Amygdala (tissue), 56 donors: ENCODE data around the gene HAPLN1.
"Not testable (repeated sequence)": the region's sequence is repeated elsewhere in the genome, so short reads cannot be mapped to it uniquely, and the experiment has no call there.

ENCODE experiments used
- DNase-seq, 56 donors: peaks; one replicate each; lab custom pipeline; 2025; lab: John Stamatoyannopoulos, UW

The HAPLN1 gene

GRCh38 chr5:83720836-83721537 is at the start of gene HAPLN1:
Gene HAPLN1, minus strand, starts transcription at chr5:83720855. Its CDS starts 47,332 bp downstream, at chr5:83673523.
- peak in 1 of 56 donors; percentile 1 for DNase-seq

GRCh38 chr5:83767409-83767992 is 46.8 kb upstream of the HAPLN1 start:
- DNase-seq, result no peak

DNA sequence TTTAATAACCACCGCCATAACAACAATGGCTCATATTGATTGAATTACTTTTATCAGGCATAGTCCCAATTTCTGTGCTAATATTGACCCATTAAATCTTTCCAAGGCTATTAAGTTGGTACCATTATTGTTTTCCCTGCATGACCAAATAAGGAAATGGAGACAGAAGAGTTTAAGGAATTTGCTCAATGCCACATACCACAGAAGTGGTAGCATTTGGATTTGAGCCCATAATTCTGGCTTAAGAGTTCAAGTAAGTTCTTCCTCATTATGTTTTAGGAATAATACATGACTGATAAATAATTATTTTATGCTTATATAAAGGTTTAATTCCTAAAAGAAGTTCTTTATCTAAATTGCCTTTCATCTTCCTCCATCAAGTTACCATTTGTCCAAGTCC is 43.4 kb upstream of the HAPLN1 start:
- DNase-seq, result no peak

- DNase-seq, result no peak
Measured at GRCh38 chr5:83760579-83760978, 39.9 kb upstream of the HAPLN1 start.

DNA sequence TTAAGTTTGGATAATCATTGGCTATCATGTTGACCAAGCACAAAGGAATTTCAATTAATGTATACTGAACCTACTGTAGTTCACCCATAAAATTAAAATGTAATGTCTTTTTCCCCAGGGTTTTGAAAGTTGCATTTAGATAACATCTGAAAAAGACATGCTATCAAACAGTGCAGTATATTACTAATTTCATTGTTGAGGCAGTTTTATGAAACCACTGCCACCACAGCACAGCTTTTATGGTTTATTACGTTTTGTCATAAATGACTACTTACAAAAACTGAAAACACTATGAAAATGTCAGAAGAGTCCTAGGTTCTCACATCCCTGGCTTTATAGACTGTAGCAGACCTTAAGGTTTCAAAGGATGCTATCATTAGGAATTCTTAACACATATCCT is 32.0 kb upstream of the HAPLN1 start:
- no peak for DNase-seq

GRCh38 chr5:83751201-83751600 is 30.5 kb upstream of the HAPLN1 start:
- DNase-seq, result no peak

GRCh38 chr5:83750749-83751148 is 30.1 kb upstream of the HAPLN1 start:
- no peak for DNase-seq

DNA sequence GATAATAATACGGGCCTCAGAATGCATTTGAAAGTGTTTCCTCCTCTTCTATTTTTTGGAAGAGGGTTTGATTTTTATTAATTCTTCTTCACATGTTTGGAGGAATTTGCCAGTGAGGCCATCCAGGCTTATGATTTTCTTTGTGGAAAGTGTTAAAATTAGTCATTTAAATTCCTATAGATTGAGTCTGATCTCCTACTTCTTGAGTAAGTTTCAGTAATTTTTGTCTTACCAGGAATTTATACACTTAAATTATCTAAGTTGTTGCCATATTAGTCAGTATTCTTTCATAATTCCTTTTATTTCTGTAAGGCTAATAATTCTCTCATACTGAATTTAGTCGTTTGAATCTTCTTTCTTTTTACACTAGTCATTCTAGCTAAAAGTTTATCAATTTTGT is 25.2 kb upstream of the HAPLN1 start:
- no peak for DNase-seq

- no peak for DNase-seq
Measured at GRCh38 chr5:83744821-83745220, 24.2 kb upstream of the HAPLN1 start.

DNA sequence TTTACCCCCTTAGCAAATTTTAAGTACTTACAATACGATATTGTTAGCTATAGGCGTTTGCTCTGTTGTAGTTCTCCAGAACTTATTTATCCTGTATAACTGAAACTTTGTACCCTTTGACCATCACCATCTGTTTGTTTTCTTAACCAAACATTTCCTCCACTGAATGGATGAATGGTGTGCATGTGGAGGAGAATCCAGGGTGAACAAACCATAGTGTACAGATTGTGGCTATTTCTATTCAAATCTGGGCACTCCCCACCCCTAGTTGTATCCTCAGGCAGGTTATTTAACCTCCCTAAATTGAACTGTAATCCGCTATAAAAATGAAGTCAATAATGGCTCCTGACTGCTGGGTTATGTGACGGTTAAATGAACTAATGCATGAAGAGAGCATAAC is 21.4 kb upstream of the HAPLN1 start:
- no peak for DNase-seq

- no peak for DNase-seq
Measured at GRCh38 chr5:83741571-83741970, 20.9 kb upstream of the HAPLN1 start.

GRCh38 chr5:83740741-83741140 is 20.1 kb upstream of the HAPLN1 start:
- DNase-seq, result no peak

- not testable (repeated sequence) for DNase-seq
Measured at GRCh38 chr5:83736169-83736568, 15.5 kb upstream of the HAPLN1 start.

DNA sequence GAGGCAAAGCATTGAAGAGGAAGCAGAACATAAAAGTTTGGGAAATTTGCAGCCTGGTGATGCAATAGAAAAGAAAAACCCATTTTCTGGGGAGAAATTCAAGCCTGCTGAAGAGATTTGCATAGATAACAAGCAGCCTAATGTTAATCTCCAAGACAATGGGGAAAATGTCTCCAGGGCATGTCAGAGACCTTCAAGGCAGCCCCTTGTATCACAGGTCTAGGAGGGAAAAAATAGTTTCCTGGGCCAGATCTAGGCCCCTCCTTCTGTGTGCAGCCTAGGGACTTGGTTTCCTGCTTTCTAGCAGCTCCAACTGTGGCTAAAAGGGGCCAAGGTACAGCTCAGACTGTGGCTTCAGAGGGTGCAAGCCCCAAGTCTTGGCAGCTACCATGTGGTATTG is 14.4 kb upstream of the HAPLN1 start:
- not testable (repeated sequence) for DNase-seq

DNA sequence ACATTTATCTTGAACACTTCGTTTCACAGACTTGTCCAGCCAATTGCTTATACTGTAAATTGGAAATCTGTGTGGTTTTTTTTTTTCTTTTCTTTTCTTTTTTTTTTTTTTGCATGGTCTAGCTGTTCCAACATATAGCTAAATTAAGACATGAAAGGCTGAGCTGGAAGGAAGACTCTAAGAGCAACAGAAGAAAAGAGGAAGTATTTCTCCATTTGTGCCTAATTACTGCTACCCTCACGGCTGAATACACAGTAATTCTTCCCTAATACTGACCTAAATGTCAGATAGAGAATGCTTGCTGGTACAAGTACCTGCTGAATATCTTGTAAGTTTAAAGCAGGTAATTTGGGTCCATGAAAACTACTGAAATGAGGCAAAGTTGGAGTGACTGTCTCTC is 11.0 kb upstream of the HAPLN1 start:
- DNase-seq, result no peak

DNA sequence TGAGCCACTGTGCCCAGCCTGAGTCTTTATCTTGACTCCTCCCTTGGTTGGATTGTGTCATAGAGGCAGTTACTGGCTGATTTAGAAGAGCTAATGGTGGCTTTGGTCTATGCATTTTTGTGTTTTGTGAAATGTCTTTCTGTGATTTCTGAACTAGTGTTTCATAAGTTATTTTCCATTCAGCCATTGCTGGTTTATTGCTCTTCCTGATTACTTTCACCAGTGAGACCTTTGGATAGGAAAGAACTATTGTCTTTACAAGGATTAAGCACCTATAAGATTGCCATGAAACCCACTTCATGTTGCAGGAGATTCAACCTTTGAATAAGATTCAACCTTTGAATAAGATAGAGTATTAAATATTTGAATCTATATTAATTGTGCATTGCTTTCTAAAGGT is 8.7 kb upstream of the HAPLN1 start:
- no peak for DNase-seq

DNA sequence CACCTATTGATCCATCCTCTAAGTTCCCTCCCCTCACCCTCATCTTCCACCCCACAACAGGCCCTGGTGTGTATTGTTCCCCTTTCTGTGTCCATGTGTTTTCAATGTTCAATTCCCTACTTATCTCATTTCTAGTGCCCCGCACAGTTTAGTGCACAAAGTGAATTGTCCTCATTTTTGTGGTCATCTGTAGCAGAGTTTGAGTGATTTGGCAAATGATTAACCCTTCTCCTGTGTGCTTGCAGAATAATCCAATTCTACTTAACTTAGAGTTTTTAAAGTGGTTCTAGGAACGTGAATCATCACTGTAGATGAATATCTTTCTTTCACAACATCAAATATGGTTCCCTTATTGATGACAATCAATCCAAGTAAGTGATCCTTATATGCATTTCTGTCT is 6.3 kb upstream of the HAPLN1 start:
- no peak for DNase-seq

DNA sequence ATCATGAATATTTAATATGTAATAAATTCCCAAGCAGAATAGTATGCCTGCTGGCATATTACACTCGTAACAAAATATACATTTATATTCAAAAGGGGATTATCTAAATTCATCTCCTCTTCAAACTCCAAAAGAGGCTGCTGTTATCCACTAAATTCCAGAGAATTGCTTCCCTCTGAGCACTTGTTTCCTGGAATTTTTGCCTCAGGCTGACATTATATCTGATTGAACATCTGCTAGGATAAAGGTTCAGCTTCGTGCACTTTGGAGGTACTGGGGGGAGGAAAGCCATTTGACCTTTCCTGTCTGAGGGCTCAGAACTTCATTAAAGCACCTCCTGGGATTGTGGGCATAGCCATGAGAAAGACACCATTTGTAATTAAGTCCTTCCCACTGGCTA is 4.3 kb upstream of the HAPLN1 start:
- no peak for DNase-seq

DNA sequence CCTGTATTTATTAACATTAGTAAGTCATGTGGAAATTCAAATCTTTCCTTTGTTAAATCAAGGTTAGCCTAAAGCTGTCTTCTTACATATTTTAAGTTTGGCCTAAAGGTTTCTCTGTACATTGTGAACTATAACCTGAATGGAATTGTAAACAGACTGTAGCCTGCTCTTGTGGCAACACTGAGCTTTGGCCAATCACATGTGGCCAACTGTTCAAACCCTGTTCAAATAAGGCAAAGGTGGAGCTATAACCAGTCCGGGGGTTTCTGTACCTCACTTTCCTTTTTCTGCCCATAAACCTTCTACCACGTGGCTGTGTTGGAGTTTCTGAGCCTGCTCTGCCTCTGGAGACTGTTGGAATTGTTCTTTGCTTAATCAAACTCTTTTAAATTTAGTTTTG is 3.3 kb upstream of the HAPLN1 start:
- no peak for DNase-seq

- DNase-seq, result no peak
Measured at GRCh38 chr5:83723031-83723430, 2.4 kb upstream of the HAPLN1 start.

GRCh38 chr5:83721953-83722901 is 1.6 kb upstream of the HAPLN1 start:
- DNase-seq, result peak in 54 of 56 donors; percentile 10 to 84 (median 50)
